Subcutaneous preadipocyte (primary cell): ENCODE data around the gene ARPC1B. TPM values are rescaled to one million over a fixed set of nuclear protein-coding genes. Genes with fewer than 3 reads are reported as not detected.

Source experiments
- total RNA-seq: library from RNA; depleted of rRNA; stranded (reverse); fragments of >200 nt; gene quantifications from 2 replicates; pipeline ENCODE4 v1.2.3, GENCODE V29; 2012

The ARPC1B gene
- total RNA-seq = 311 and 344 TPM in 2 replicates

DNA sequence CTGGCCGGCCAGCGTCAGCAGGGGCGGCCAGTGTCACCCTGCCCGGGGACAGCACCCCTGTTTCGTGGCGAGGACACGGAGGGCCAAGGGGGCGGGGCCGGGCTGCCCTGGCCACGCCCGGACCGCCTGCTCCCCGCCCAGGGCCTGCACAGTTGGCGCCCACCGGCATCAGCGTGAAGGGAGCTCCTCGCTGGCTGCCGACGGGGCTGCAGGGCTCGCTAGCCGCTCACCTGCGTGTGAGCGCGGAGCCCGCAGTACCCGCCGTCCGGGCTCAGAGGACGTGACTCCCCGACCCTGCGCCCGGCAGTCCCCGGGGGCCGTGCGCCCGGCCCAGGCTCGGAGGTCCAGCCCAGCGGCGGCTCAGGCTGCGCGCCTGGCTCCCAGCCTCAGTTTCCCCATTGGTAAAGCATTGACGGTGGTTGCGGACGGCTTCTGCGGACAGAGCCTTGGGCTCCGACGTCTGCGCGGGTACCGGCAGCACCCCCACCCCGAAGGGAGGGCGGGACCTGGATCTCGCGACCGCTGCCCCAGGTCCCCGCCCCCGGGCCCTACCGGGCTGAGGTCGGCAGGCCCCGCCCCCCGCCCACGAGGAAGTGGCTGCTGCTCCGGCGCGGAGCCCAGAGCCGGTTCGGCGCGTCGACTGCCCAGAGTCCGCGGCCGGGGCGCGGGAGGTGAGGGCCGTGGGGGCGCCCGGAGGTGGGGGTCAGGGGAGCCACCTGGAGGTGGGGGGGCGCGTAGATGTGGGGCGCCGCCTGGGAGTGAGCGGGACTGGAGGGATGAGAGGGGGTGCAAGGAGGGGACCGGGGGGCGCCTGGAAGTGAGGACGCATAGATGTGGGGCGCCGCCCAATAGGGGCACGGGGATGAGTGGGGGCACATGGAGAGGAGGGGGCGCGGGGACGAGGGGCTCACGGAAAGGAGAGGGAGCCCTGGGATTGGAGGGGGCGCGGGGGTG, at the start of gene ARPC1B:
ARPC1B (plus strand) TSS at position 620 of the 954 bp plus-strand sequence. CDS start 10,985 bp downstream, outside the sequence.

DNA sequence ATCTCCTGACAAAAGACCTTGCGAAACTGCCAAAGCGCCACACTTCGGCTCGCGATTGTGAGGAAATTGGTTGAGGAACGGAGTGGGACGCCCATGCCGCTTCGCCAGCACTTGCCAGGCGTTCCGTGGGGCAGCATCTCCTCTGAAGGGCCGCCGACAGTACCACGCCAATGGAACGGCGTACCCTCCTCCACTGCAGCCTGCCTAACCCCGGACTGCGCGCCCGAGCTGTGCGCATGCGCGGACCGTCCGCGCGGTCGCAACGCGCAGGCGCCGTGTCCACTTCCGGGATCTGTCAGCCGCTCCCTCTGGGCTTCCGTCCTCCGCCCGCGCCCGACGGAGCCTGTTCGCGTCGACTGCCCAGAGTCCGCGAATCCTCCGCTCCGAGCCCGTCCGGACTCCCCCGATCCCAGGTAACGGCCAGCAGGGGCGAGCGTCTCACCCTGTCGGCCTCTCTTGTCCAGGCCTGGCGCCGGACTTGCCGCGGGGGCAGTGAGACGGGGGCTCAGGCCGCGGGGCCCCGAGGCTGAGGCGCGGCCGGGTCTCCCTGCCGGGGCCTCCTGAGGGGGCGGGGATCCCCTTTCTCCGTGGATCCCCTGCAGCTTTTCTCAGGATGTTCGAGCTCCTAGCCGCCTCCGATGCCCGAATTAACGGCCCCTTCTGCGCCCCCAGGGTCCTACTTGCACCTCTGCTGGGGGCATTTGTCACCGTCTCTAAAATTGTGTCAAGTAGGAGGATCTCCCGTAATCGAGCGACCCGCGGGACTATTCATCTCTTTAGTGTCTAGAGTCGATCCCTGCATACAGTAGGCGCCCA, 48.7 kb upstream of the ARPC1B start, which contains the start of gene ARPC1A:
ARPC1A (plus strand) TSS at position 307 of the 816 bp plus-strand sequence. CDS start 7,456 bp downstream, outside the sequence.

DNA sequence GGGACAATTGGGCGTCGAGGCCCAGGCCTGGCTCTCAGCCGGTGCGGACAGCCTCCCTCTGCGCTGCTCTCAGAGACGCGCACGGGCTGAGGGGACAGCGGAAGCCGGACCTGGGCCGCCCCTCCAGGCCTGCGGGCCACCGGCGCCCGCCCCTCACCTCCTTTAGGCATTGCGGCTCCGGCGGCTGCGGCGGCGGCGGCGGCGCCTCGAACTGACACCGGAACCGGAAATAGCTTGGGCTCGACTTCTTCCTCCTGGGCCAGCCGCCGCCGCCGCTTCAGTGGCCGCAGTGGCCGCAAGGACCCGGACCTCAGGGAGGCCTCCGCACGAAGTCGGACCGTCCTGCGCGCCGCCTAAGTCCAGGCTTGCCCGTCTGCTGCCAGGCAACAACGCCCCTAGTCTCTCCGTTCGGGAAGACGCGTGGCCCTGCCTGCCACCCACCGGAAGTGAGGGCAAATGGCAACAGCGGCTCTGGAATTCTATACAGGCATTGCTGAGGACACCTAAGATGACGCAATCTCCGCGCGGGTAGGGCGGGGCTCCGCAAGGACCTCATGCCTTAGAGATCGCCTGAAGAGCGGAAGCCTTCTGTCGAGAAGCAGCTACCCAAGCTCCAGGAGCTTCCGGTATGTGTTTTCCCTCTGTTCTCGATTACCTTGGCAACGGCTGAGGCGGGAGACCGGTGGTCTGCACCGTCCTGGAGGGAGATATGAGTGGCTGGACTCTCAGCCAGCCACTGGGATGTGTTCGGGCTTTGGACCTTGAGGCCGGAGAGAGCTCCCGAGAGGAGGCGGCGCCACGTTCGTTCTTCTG, 34.1 kb downstream of the ARPC1B start, which contains the start of the genes BUD31 and PDAP1:
BUD31 (plus strand) TSS at position 591 of the 813 bp plus-strand sequence. CDS start 2,124 bp downstream, outside the sequence.
PDAP1 (minus strand) TSS at position 219 of the 813 bp plus-strand sequence; CDS start at position 170, 49 bp downstream.

DNA sequence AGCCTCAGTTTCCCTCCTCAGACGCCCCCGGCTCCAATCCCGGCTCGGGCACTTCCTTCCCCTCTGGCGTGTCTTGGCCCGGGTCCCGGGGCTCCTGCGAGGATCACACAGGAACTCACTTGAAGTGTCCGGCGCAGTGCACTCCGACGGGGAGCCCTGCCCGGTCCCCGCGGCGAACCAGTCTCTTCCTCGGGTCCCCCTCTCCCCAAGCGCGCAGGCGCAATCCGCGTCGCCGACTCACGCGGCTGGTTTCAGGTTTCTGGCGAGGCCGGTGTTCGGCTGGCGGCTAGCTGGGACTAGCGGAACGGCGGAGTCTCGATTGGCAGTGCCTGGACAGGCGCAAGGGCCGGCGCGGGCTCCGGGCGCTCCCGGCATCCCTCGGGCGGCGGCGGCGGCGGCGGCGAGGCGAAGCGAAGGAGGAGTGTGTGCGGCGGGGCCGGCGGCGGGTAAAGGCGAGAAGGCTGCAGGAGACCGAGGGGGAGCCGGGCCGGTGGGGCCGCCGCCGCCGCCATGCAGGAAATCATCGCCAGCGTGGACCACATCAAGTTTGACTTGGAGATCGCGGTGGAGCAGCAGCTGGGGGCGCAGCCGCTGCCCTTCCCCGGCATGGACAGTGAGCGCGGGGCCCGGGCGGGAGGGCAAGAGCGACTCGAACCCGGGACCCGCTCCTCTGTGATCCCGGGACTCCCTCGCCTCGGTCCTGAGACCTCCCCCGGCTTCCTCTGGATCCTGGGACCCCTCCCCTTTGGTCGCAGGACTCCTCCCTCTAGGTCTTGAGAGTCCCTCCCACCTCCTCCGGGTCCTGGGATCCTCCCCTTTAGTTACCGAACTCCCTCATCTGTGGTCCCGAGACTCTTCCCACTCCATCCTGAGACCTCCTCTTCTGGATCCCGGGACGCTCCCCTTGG, 64.3 kb downstream of the ARPC1B start, which contains the start of the genes CPSF4 and PTCD1:
CPSF4 (plus strand) TSS at position 371 of the 908 bp plus-strand sequence; CDS start at position 511, 140 bp downstream.
PTCD1 (minus strand) TSS at position 226 of the 908 bp plus-strand sequence. CDS start 3,556 bp downstream, outside the sequence.

Other genes starting within 250 kb of the ARPC1B start
- 13.6 and 30.9 TPM in 2 replicates for gene SMURF1, start 230.6 kb upstream of the ARPC1B start, total RNA-seq
- gene KPNA7, start 166.6 kb upstream of the ARPC1B start, total RNA-seq = not detected in 2 replicates
- not detected in 2 replicates for gene MYH16, start 101.9 kb upstream of the ARPC1B start, total RNA-seq
- gene ARPC1A, start 48.8 kb upstream of the ARPC1B start, total RNA-seq = 248 and 279 TPM in 2 replicates
- 39.7 and 40.3 TPM in 2 replicates for gene PDAP1, start 33.9 kb downstream of the ARPC1B start, total RNA-seq
- gene BUD31, start 34.2 kb downstream of the ARPC1B start, total RNA-seq = 78.8 and 101 TPM in 2 replicates
- gene PTCD1, start 64.1 kb downstream of the ARPC1B start, total RNA-seq = 7.0 and 8.6 TPM in 2 replicates
- gene CPSF4, start 64.2 kb downstream of the ARPC1B start, total RNA-seq = 31.6 and 46.7 TPM in 2 replicates
- 325 and 566 TPM in 2 replicates for gene ATP5MF, start 91.4 kb downstream of the ARPC1B start, total RNA-seq
- 6.6 and 6.8 TPM in 2 replicates for gene ZNF789, start 98.2 kb downstream of the ARPC1B start, total RNA-seq
- gene ZNF394, start 125.6 kb downstream of the ARPC1B start, total RNA-seq = 19.5 and 27.2 TPM in 2 replicates
- gene ZKSCAN5, start 129.9 kb downstream of the ARPC1B start, total RNA-seq = 8.8 and 13.1 TPM in 2 replicates
- gene FAM200A, start 177.4 kb downstream of the ARPC1B start, total RNA-seq = 6.6 and 7.2 TPM in 2 replicates
- gene ZNF655, start 183.9 kb downstream of the ARPC1B start, total RNA-seq = 55.5 and 71.0 TPM in 2 replicates
- gene TMEM225B, start 223.5 kb downstream of the ARPC1B start, total RNA-seq = 0.39 and 0.73 TPM in 2 replicates
- gene ZSCAN25, start 242.2 kb downstream of the ARPC1B start, total RNA-seq = 8.8 and 9.2 TPM in 2 replicates